H9 (cell line): Measurements from ENCODE around the gene PCBP1. TPM values are rescaled to one million over a fixed set of nuclear protein-coding genes. Genes with fewer than 3 reads are reported as not detected.
A peak's percentile ranks its signal among the peaks of the same experiment; 100 is the strongest.

Experiments used
- DNase-seq: peaks from one replicate; pipeline ENCODE4 v3.0.0-alpha.2; 2017
- H2AFZ ChIP-seq: one replicate; pipeline ENCODE4 v1.6.1; 2013; ENCODE audit warnings: mild to moderate bottlenecking, low read length, control low read depth, moderate library complexity
- H2AK5ac ChIP-seq: 2 replicates; pipeline ENCODE4 v1.6.1; 2013; ENCODE audit warnings: low read length, control low read depth, mixed read lengths; ENCODE audit not compliant: insufficient read length
- H2BK120ac ChIP-seq: one replicate; pipeline ENCODE4 v1.6.1; 2013; ENCODE audit warnings: low read depth, mild to moderate bottlenecking, low read length, control low read depth, inconsistent platforms; ENCODE audit not compliant: poor library complexity, severe bottlenecking
- H2BK12ac ChIP-seq: 2 replicates; pipeline ENCODE4 v1.6.1; 2013; ENCODE audit warnings: low read length, control low read depth, mixed read lengths, low read depth; ENCODE audit not compliant: insufficient read length
- H2BK15ac ChIP-seq: 2 replicates; pipeline ENCODE4 v1.6.1; 2013; ENCODE audit warnings: low read depth, low read length, control low read depth
- H2BK20ac ChIP-seq: one replicate; pipeline ENCODE4 v1.6.1; 2013; ENCODE audit warnings: low read depth, mild to moderate bottlenecking, low read length, control low read depth, inconsistent platforms; ENCODE audit not compliant: poor library complexity, severe bottlenecking
- H2BK5ac ChIP-seq: 2 replicates; pipeline ENCODE4 v1.6.1; 2013; ENCODE audit warnings: low read length, control low read depth, mixed read lengths; ENCODE audit not compliant: insufficient read length
- H3K14ac ChIP-seq: 2 replicates; pipeline ENCODE4 v1.6.1; 2013; ENCODE audit warnings: low read length, control low read depth; ENCODE audit not compliant: insufficient read depth
- H3K18ac ChIP-seq: 2 replicates; pipeline ENCODE4 v1.6.1; 2013; ENCODE audit warnings: low read depth, mild to moderate bottlenecking, mixed read lengths, low read length, control low read depth; ENCODE audit not compliant: insufficient read length
- H3K23ac ChIP-seq: 2 replicates; pipeline ENCODE4 v1.6.1; 2013; ENCODE audit warnings: low read length, control low read depth, mixed read lengths, low read depth; ENCODE audit not compliant: insufficient read length
- H3K23me2 ChIP-seq: 2 replicates; pipeline ENCODE4 v1.6.1; 2013; ENCODE audit warnings: low read depth, mild to moderate bottlenecking, mixed read lengths, low read length, control low read depth; ENCODE audit not compliant: insufficient read length, poor library complexity, severe bottlenecking
- H3K27ac ChIP-seq: 2 replicates; pipeline ENCODE4 v1.5.1; 2013; ENCODE audit warnings: low read length, control low read depth, mixed read lengths, low read depth; ENCODE audit not compliant: insufficient read length
- H3K27me3 ChIP-seq: 2 replicates; pipeline ENCODE4 v1.6.1; 2013; ENCODE audit warnings: low read length, control low read depth, inconsistent platforms; ENCODE audit not compliant: insufficient read depth
- H3K4ac ChIP-seq: 2 replicates; pipeline ENCODE4 v1.6.1; 2013; ENCODE audit warnings: low read depth, mild to moderate bottlenecking, control low read depth, inconsistent platforms, low read length, moderate library complexity
- H3K4me1 ChIP-seq: 2 replicates; pipeline ENCODE4 v1.6.1; 2013; ENCODE audit warnings: low read length, control low read depth, inconsistent platforms; ENCODE audit not compliant: insufficient read depth
- H3K4me2 ChIP-seq: 2 replicates; pipeline ENCODE4 v1.6.1; 2013; ENCODE audit warnings: low read length, control low read depth, mixed read lengths; ENCODE audit not compliant: insufficient read length, insufficient read depth
- H3K56ac ChIP-seq: 2 replicates; pipeline ENCODE4 v1.6.1; 2013; ENCODE audit warnings: low read depth, mild to moderate bottlenecking, mixed read lengths, low read length, control low read depth; ENCODE audit not compliant: insufficient read length
- H3K79me1 ChIP-seq: 2 replicates; pipeline ENCODE4 v1.6.1; 2013; ENCODE audit warnings: low read depth, mild to moderate bottlenecking, moderate library complexity, low read length, control low read depth, inconsistent platforms; ENCODE audit not compliant: insufficient read depth, poor library complexity, severe bottlenecking
- H3K79me2 ChIP-seq: 2 replicates; pipeline ENCODE4 v1.6.1; 2013; ENCODE audit warnings: low read length, control low read depth, inconsistent platforms; ENCODE audit not compliant: insufficient read depth
- H3K9ac ChIP-seq: 2 replicates; pipeline ENCODE4 v1.6.1; 2013; ENCODE audit warnings: low read length, control low read depth, mixed read lengths; ENCODE audit not compliant: insufficient read length; ENCODE audit errors: extremely low read depth
- H3K9me3 ChIP-seq: one replicate; pipeline ENCODE4 v1.6.1; 2013; ENCODE audit warnings: low read depth, low read length, inconsistent platforms; ENCODE audit not compliant: control insufficient read depth
- H3T11ph ChIP-seq: one replicate; pipeline ENCODE4 v1.6.1; 2013; ENCODE audit warnings: mild to moderate bottlenecking, low read length, control low read depth, inconsistent platforms
- H4K20me1 ChIP-seq: one replicate; pipeline ENCODE4 v1.6.1; 2013; ENCODE audit not compliant: control insufficient read depth, insufficient read length, insufficient read depth
- H4K5ac ChIP-seq: 2 replicates; pipeline ENCODE4 v1.6.1; 2013; ENCODE audit warnings: low read depth, mild to moderate bottlenecking, mixed read lengths, low read length, control low read depth; ENCODE audit not compliant: insufficient read length
- H4K8ac ChIP-seq: replicated peaks from 2 replicates; pipeline ENCODE4 v1.6.1; 2013; ENCODE audit warnings: low read length, control low read depth, mixed read lengths, low read depth; ENCODE audit not compliant: insufficient read length
- H4K91ac ChIP-seq: 2 replicates; pipeline ENCODE4 v1.6.1; 2013; ENCODE audit warnings: low read depth, mild to moderate bottlenecking, moderate library complexity, mixed read lengths, low read length, control low read depth; ENCODE audit not compliant: insufficient read length
- H3K27ac Mint-ChIP-seq, 3 experiments: 2 replicates in 2 of 3; 3 replicates in 1 of 3; pipeline ENCODE4 v1.8.0; 2020 to 2021; ENCODE audit warnings: mixed read lengths in 3 of 3, mild to moderate bottlenecking in 1 of 3, moderate library complexity in 1 of 3
- H3K27me3 Mint-ChIP-seq: 2 replicates; pipeline ENCODE4 v1.8.0; 2021; ENCODE audit warnings: low read depth, mild to moderate bottlenecking, moderate library complexity, mixed read lengths
- H3K36me3 Mint-ChIP-seq, 3 experiments: 2 replicates in 2 of 3; 3 replicates in 1 of 3; pipeline ENCODE4 v1.8.0; 2020 to 2021; ENCODE audit warnings: low read depth in 3 of 3, mixed read lengths in 3 of 3; ENCODE audit not compliant: insufficient read depth in 1 of 3
- H3K4me1 Mint-ChIP-seq, 2 experiments: 2 replicates each; pipeline ENCODE4 v1.8.0; 2020; ENCODE audit warnings: mixed read lengths in 2 of 2
- H3K4me3 Mint-ChIP-seq, 2 experiments: 2 replicates in 1 of 2; 3 replicates in 1 of 2; pipeline ENCODE4 v1.8.0; 2020 to 2021; ENCODE audit warnings: mild to moderate bottlenecking in 2 of 2, mixed read lengths in 2 of 2, moderate library complexity in 1 of 2
- H3K9me3 Mint-ChIP-seq, 2 experiments: 2 replicates in 1 of 2; 3 replicates in 1 of 2; pipeline ENCODE4 v1.8.0; 2020; ENCODE audit warnings: mild to moderate bottlenecking in 2 of 2, mixed read lengths in 2 of 2, moderate library complexity in 1 of 2
- WGBS: extraction: QIAGEN DNeasy Blood & Tissue Kit; methylation state at CpG from one replicate; pipeline ENCODE4 v1.1.7; 2013; ENCODE audit warnings: missing lambda C conversion rate, low lambda C conversion rate, mixed read lengths; ENCODE audit not compliant: insufficient read length; ENCODE audit errors: extremely low coverage; 5-methylcytosine and 5-hydroxymethylcytosine counted together
- total RNA-seq: library from RNA; stranded (reverse); gene quantifications from 2 replicates; pipeline ENCODE4 v1.2.1, GENCODE V29; 2021
- TF ChIP-seq, protein P1 (sequence below): fragments of 200-600 bp; sonication (generic); conservative IDR thresholded peaks from 3 replicates; pipeline ENCODE4 v1.8.0; 2021; ENCODE audit warnings: antibody characterized with exemption, mild to moderate bottlenecking

PCBP1 gene
- total RNA-seq, 1 experiment from 2014 or later, result 457 TPM

DNA sequence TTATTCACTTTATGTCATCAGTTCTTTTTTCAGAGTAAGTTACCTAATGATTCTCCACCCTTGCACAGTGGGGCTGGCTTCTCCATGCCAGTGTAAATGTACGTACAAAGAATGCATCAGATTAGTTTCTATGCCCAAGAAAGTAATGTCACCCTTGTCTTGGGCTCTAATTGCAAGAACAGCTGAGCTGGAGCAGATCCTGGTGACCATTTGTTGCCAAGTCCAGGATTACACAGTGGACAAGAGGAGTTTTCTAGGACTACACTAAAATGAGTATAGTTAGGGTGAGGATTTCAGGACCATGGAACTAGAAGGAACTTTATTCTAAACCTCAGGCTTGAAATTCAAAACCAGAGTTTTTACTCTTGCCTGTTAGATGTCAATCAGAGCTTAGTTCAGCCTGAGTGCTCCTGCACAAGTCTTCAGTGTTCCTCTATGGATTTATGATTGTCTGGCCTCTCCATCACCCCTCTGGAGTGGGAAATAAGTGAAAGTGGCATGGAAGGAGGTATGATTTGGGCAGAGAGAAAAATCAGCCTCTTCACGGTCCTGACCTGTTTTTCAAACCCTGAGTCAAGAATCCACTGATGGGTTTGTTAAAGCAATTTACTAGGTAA is 29.8 kb downstream of the PCBP1 start:
- H4K20me1 ChIP-seq, result no peaks in the 10 kb centered on the region
- no peak overlapping the region for H3K23ac ChIP-seq
- H3K56ac ChIP-seq, result no peak overlapping the region
- no peak overlapping the region for H3K27ac ChIP-seq
- no peak overlapping the region for H3T11ph ChIP-seq
- no peak overlapping the region for H2BK12ac ChIP-seq
- no peak for DNase-seq
- H3K4ac ChIP-seq, result no peak overlapping the region
- no peaks in the 10 kb centered on the region for H3K9me3 Mint-ChIP-seq
- H3K27ac Mint-ChIP-seq, result peak overlapping the region in 1 of 3 experiments; percentile 59; a peak in 2 of 7 replicates
- no peaks in the 10 kb centered on the region for H3K27me3 Mint-ChIP-seq
- peaks cover 10% of the 10 kb centered on the region for H3K4me1 ChIP-seq
- no peak overlapping the region for H2BK120ac ChIP-seq
- TF ChIP-seq, protein P1, sequence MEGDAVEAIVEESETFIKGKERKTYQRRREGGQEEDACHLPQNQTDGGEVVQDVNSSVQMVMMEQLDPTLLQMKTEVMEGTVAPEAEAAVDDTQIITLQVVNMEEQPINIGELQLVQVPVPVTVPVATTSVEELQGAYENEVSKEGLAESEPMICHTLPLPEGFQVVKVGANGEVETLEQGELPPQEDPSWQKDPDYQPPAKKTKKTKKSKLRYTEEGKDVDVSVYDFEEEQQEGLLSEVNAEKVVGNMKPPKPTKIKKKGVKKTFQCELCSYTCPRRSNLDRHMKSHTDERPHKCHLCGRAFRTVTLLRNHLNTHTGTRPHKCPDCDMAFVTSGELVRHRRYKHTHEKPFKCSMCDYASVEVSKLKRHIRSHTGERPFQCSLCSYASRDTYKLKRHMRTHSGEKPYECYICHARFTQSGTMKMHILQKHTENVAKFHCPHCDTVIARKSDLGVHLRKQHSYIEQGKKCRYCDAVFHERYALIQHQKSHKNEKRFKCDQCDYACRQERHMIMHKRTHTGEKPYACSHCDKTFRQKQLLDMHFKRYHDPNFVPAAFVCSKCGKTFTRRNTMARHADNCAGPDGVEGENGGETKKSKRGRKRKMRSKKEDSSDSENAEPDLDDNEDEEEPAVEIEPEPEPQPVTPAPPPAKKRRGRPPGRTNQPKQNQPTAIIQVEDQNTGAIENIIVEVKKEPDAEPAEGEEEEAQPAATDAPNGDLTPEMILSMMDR, result no peak
- H3K36me3 Mint-ChIP-seq, result no peaks in the 10 kb centered on the region; a peak in 2 of 7 replicates
- H4K5ac ChIP-seq, result no peak overlapping the region
- H3K9ac ChIP-seq, result no peak overlapping the region
- no peak overlapping the region for H3K18ac ChIP-seq
- H3K27me3 ChIP-seq, result no peaks in the 10 kb centered on the region
- H2BK5ac ChIP-seq, result no peak overlapping the region
- no peak overlapping the region for H2AK5ac ChIP-seq
- H4K8ac ChIP-seq, result no peak overlapping the region
- H3K9me3 ChIP-seq, result no peaks in the 10 kb centered on the region
- H3K4me1 Mint-ChIP-seq, result peaks cover 44 to 50% of the 10 kb centered on the region in 2 experiments
- no peaks in the 10 kb centered on the region for H3K23me2 ChIP-seq
- no peak overlapping the region for H4K91ac ChIP-seq
- no peak overlapping the region for H3K14ac ChIP-seq
- WGBS, result no CpG with 5 or more reads among the region's 2 CpGs
- H2BK20ac ChIP-seq, result no peak overlapping the region
- H2AFZ ChIP-seq, result no peak overlapping the region
- H3K79me2 ChIP-seq, result no peaks in the 10 kb centered on the region
- H3K4me3 Mint-ChIP-seq, result no peak overlapping the region
- no peak overlapping the region for H2BK15ac ChIP-seq
- no peak overlapping the region for H3K4me2 ChIP-seq
- H3K79me1 ChIP-seq, result no peaks in the 10 kb centered on the region
